Stimulated activated naive CD8-positive, alpha-beta T cell treated with anti-CD3 and anti-CD28 coated beads, Interleukin-15, Interleukin-2, amounts not matched to agents 100 ng/mL and 50 ng/mL, for 24 hours (primary cell): Measurements from ENCODE around the gene HEBP1.
"Not testable (repeated sequence)": the region's sequence is repeated elsewhere in the genome, so short reads cannot be mapped to it uniquely, and the experiment has no call there.

Experiments used
- H3K27ac Mint-ChIP-seq: one replicate; pipeline ENCODE4 v1.8.0; 2021; ENCODE audit warnings: mild to moderate bottlenecking, mixed read lengths
- H3K27me3 Mint-ChIP-seq: one replicate; pipeline ENCODE4 v1.8.0; 2021; ENCODE audit warnings: mixed read lengths
- H3K36me3 Mint-ChIP-seq: one replicate; pipeline ENCODE4 v1.8.0; 2021; ENCODE audit warnings: low read depth, mixed read lengths
- H3K4me1 Mint-ChIP-seq: one replicate; pipeline ENCODE4 v1.8.0; 2021; ENCODE audit warnings: low read depth, mixed read lengths
- H3K4me3 Mint-ChIP-seq: one replicate; pipeline ENCODE4 v1.8.0; 2021; ENCODE audit warnings: mild to moderate bottlenecking, mixed read lengths
- H3K9me3 Mint-ChIP-seq: one replicate; pipeline ENCODE4 v1.8.0; 2021; ENCODE audit warnings: mixed read lengths

HEBP1 gene

GRCh38 chr12:12999959-13000615, at the start of gene HEBP1:
HEBP1 (minus strand) TSS chr12:13000265; CDS start chr12:13000114, 151 bp downstream.
- H3K27ac Mint-ChIP-seq = peak within 1 kb of the TSS; percentile 84
- H3K4me1 Mint-ChIP-seq = peaks cover 22% of the 10 kb centered on the region
- H3K27me3 Mint-ChIP-seq = peaks cover 14% of the 10 kb centered on the region
- no peaks in the 10 kb centered on the region for H3K9me3 Mint-ChIP-seq
- peak within 1 kb of the TSS; percentile 95 for H3K4me3 Mint-ChIP-seq
- no peaks in the 10 kb centered on the region for H3K36me3 Mint-ChIP-seq

- no peak overlapping the region for H3K4me3 Mint-ChIP-seq
- peaks cover 20% of the 10 kb centered on the region for H3K4me1 Mint-ChIP-seq
- H3K27ac Mint-ChIP-seq = no peak overlapping the region
- no peaks in the 10 kb centered on the region for H3K27me3 Mint-ChIP-seq
- no peaks in the 10 kb centered on the region for H3K36me3 Mint-ChIP-seq
- peaks cover 10% of the 10 kb centered on the region for H3K9me3 Mint-ChIP-seq
These were observed 49.8 kb upstream of the HEBP1 start for GRCh38 chr12:13049816-13050215.

GRCh38 chr12:13046964-13047363, 46.9 kb upstream of the HEBP1 start:
- no peak overlapping the region for H3K27ac Mint-ChIP-seq
- no peaks in the 10 kb centered on the region for H3K9me3 Mint-ChIP-seq
- peaks cover 20% of the 10 kb centered on the region for H3K4me1 Mint-ChIP-seq
- no peak overlapping the region for H3K4me3 Mint-ChIP-seq
- H3K27me3 Mint-ChIP-seq = no peaks in the 10 kb centered on the region
- no peaks in the 10 kb centered on the region for H3K36me3 Mint-ChIP-seq

- Mint-ChIP-seq H3K36me3 (no peaks in the 10 kb centered on the region), H3K27ac (no peak overlapping the region), H3K4me3 (peak overlapping the region; percentile 86), H3K4me1 (peaks cover 20% of the 10 kb centered on the region), H3K27me3 (no peaks in the 10 kb centered on the region), H3K9me3 (no peaks in the 10 kb centered on the region)
These were observed 45.8 kb upstream of the HEBP1 start for GRCh38 chr12:13045816-13046215.

- H3K27ac Mint-ChIP-seq = no peak overlapping the region
- H3K4me1 Mint-ChIP-seq = peaks cover 20% of the 10 kb centered on the region
- peak overlapping the region; percentile 86 for H3K4me3 Mint-ChIP-seq
- no peaks in the 10 kb centered on the region for H3K9me3 Mint-ChIP-seq
- no peaks in the 10 kb centered on the region for H3K36me3 Mint-ChIP-seq
- no peaks in the 10 kb centered on the region for H3K27me3 Mint-ChIP-seq
These were observed 44.8 kb upstream of the HEBP1 start for GRCh38 chr12:13044906-13045299.

GRCh38 chr12:13044002-13044905, 44.2 kb upstream of the HEBP1 start, which contains the start of gene FAM234B:
FAM234B (plus strand) TSS chr12:13044381; CDS start chr12:13044404, 23 bp downstream.
- no peaks in the 10 kb centered on the region for H3K36me3 Mint-ChIP-seq

GRCh38 chr12:13042666-13043230, 42.7 kb upstream of the HEBP1 start:
- Mint-ChIP-seq H3K27ac (no peak overlapping the region), H3K4me3 (no peak overlapping the region), H3K36me3 (no peaks in the 10 kb centered on the region), H3K9me3 (no peaks in the 10 kb centered on the region), H3K4me1 (peaks cover 20% of the 10 kb centered on the region), H3K27me3 (no peaks in the 10 kb centered on the region)

More at GRCh38 chr12:13044002-13044905, 44.2 kb upstream of the HEBP1 start, which contains the start of gene FAM234B:
- Mint-ChIP-seq H3K27ac (peak within 1 kb of the TSS; percentile 64), H3K4me3 (peak within 1 kb of the TSS; percentile 86), H3K27me3 (no peaks in the 10 kb centered on the region), H3K4me1 (peaks cover 20% of the 10 kb centered on the region), H3K9me3 (no peaks in the 10 kb centered on the region)

- peaks cover 14% of the 10 kb centered on the region for H3K4me1 Mint-ChIP-seq
These were observed 41.2 kb upstream of the HEBP1 start for GRCh38 chr12:13041224-13041623.

GRCh38 chr12:13039328-13039956, 39.4 kb upstream of the HEBP1 start:
- Mint-ChIP-seq H3K4me3 (no peak overlapping the region), H3K27ac (no peak overlapping the region), H3K36me3 (no peaks in the 10 kb centered on the region), H3K27me3 (no peaks in the 10 kb centered on the region), H3K4me1 (peaks cover 4% of the 10 kb centered on the region), H3K9me3 (no peaks in the 10 kb centered on the region)

More at GRCh38 chr12:13041224-13041623, 41.2 kb upstream of the HEBP1 start:
- H3K4me3 Mint-ChIP-seq = no peak overlapping the region
- H3K36me3 Mint-ChIP-seq = no peaks in the 10 kb centered on the region
- H3K27me3 Mint-ChIP-seq = no peaks in the 10 kb centered on the region
- no peaks in the 10 kb centered on the region for H3K9me3 Mint-ChIP-seq
- no peak overlapping the region for H3K27ac Mint-ChIP-seq

GRCh38 chr12:13038491-13039161, 38.6 kb upstream of the HEBP1 start:
- Mint-ChIP-seq H3K27ac (no peak overlapping the region), H3K27me3 (no peaks in the 10 kb centered on the region), H3K9me3 (no peaks in the 10 kb centered on the region), H3K36me3 (no peaks in the 10 kb centered on the region), H3K4me1 (no peaks in the 10 kb centered on the region), H3K4me3 (no peak overlapping the region)

GRCh38 chr12:13036881-13037280, 36.8 kb upstream of the HEBP1 start:
- Mint-ChIP-seq H3K27me3 (no peaks in the 10 kb centered on the region), H3K9me3 (no peaks in the 10 kb centered on the region), H3K4me3 (no peak overlapping the region), H3K27ac (no peak overlapping the region), H3K4me1 (no peaks in the 10 kb centered on the region), H3K36me3 (no peaks in the 10 kb centered on the region)

- not testable (repeated sequence) for H3K27me3 Mint-ChIP-seq, H3K4me3 Mint-ChIP-seq, H3K4me1 Mint-ChIP-seq, H3K27ac Mint-ChIP-seq, H3K36me3 Mint-ChIP-seq, H3K9me3 Mint-ChIP-seq
These were observed 35.3 kb upstream of the HEBP1 start for GRCh38 chr12:13035335-13035734.

GRCh38 chr12:13033476-13033875, 33.4 kb upstream of the HEBP1 start:
- Mint-ChIP-seq H3K36me3 (no peaks in the 10 kb centered on the region), H3K4me1 (no peaks in the 10 kb centered on the region), H3K4me3 (no peak overlapping the region), H3K9me3 (no peaks in the 10 kb centered on the region), H3K27me3 (no peaks in the 10 kb centered on the region), H3K27ac (no peak overlapping the region)

- Mint-ChIP-seq H3K4me3 (no peak overlapping the region), H3K9me3 (no peaks in the 10 kb centered on the region), H3K4me1 (no peaks in the 10 kb centered on the region), H3K27ac (no peak overlapping the region), H3K27me3 (peaks cover 3% of the 10 kb centered on the region), H3K36me3 (no peaks in the 10 kb centered on the region)
These were observed 32.1 kb upstream of the HEBP1 start for GRCh38 chr12:13032164-13032563.
